Smooth muscle cell (in vitro differentiated cells): ENCODE measurements around the gene ITSN2. TPM values are rescaled to one million over a fixed set of nuclear protein-coding genes. Genes with fewer than 3 reads are reported as not detected.

Experiments
- DNase-seq: peaks from one replicate; lab custom pipeline; 2025; ENCODE audit not compliant: unreplicated experiment; lab: John Stamatoyannopoulos, UW
- H2AFZ ChIP-seq: fragments of 200-600 bp; sonication (generic); 2 replicates; pipeline ENCODE4 v1.6.0; 2016; ENCODE audit warnings: antibody characterized with exemption, low read depth, mild to moderate bottlenecking
- H3F3A ChIP-seq: fragments of 200-600 bp; sonication (generic); 2 replicates; pipeline ENCODE4 v1.6.0; 2017; ENCODE audit warnings: antibody characterized with exemption, low read depth
- H3K27ac ChIP-seq: fragments of 200-600 bp; sonication (generic); 2 replicates; pipeline ENCODE4 v1.5.1; 2016; ENCODE audit warnings: low read depth, mild to moderate bottlenecking
- H3K27me3 ChIP-seq: fragments of 200-600 bp; sonication (generic); 2 replicates; pipeline ENCODE4 v1.6.1; 2016; ENCODE audit warnings: low read depth, mild to moderate bottlenecking
- H3K36me3 ChIP-seq: fragments of 200-600 bp; sonication (generic); 2 replicates; pipeline ENCODE4 v1.5.1; 2016; ENCODE audit warnings: low read depth
- H3K4me1 ChIP-seq: fragments of 200-600 bp; sonication (generic); 2 replicates; pipeline ENCODE4 v1.5.1; 2016; ENCODE audit warnings: low read depth
- H3K4me2 ChIP-seq: fragments of 200-600 bp; sonication (generic); 2 replicates; pipeline ENCODE4 v1.6.0; 2016; ENCODE audit warnings: mild to moderate bottlenecking
- H3K4me3 ChIP-seq: fragments of 200-600 bp; sonication (generic); 2 replicates; pipeline ENCODE4 v1.5.1; 2016; ENCODE audit warnings: mild to moderate bottlenecking
- H3K79me2 ChIP-seq: fragments of 200-600 bp; sonication (generic); 2 replicates; pipeline ENCODE4 v1.6.0; 2016; ENCODE audit warnings: low read depth, mild to moderate bottlenecking
- H3K9ac ChIP-seq: fragments of 200-600 bp; sonication (generic); 2 replicates; pipeline ENCODE4 v1.6.0; 2016; ENCODE audit warnings: low read depth
- H3K9me3 ChIP-seq: fragments of 200-600 bp; sonication (generic); replicated peaks from 2 replicates; pipeline ENCODE4 v1.5.1; 2016; ENCODE audit warnings: low read depth
- H4K20me1 ChIP-seq: fragments of 200-600 bp; sonication (generic); 2 replicates; pipeline ENCODE4 v1.6.0; 2016; ENCODE audit warnings: low read depth
- WGBS: methylation state at CpG from one replicate; pipeline ENCODE4 v1.1.7; 2016; ENCODE audit warnings: low lambda C conversion rate; 5-methylcytosine and 5-hydroxymethylcytosine counted together
- polyA plus RNA-seq: library from polyadenylated mRNA; unstranded; fragments of >200 nt; fragmentation: Nextera tagmentation; extraction: Ambion mirVana; gene quantifications from 2 replicates; pipeline ENCODE4 v1.2.1, GENCODE V29; 2016
- total RNA-seq: library from RNA; depleted of rRNA; stranded (reverse); fragments of >200 nt; gene quantifications from 2 replicates; pipeline ENCODE4 v1.2.3, GENCODE V29; 2014
- TF ChIP-seq, protein P1 (sequence below): fragments of 200-600 bp; sonication (generic); IDR thresholded peaks from 2 replicates; pipeline ENCODE4 v1.5.1; 2017; ENCODE audit warnings: borderline replicate concordance, mild to moderate bottlenecking, antibody characterized with exemption; ENCODE audit not compliant: insufficient read depth, poor library complexity, severe bottlenecking

Gene ITSN2
- total and polyA plus RNA-seq, 2 experiments from 2014 or later, result 8.5 to 19.6 TPM

DNA sequence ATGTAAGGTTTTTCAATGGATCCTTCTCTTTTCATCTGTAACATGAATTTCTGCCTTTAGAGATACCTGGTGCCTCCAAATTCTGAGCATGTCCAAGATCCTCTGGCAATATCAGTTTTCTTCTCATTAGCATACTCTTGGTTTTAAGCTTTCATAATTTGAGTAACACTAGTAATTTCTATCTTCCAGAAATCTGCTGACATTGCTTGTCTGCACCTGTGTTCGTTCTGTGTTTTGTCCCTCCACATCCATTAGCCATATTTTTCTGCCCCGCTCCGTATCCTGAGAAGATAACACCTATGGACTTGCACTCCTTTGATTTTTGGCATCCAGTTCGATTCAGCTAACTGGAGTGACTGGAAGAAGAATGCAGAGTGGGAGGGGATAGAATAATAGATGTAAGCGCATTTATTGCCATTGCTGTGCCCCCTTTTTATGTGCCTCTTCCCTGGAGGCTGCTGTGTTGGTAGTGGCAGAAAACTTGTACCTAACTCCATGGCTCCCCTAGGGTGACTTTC, 32.3 kb upstream of the ITSN2 start:
- no peaks in the 10 kb centered on the region for H3K79me2 ChIP-seq
- H3K27me3 ChIP-seq, result no peaks in the 10 kb centered on the region
- no peaks in the 10 kb centered on the region for H3K4me1 ChIP-seq
- H2AFZ ChIP-seq, result no peak overlapping the region
- H4K20me1 ChIP-seq, result no peaks in the 10 kb centered on the region
- H3K9me3 ChIP-seq, result no peaks in the 10 kb centered on the region
- TF ChIP-seq, protein P1, sequence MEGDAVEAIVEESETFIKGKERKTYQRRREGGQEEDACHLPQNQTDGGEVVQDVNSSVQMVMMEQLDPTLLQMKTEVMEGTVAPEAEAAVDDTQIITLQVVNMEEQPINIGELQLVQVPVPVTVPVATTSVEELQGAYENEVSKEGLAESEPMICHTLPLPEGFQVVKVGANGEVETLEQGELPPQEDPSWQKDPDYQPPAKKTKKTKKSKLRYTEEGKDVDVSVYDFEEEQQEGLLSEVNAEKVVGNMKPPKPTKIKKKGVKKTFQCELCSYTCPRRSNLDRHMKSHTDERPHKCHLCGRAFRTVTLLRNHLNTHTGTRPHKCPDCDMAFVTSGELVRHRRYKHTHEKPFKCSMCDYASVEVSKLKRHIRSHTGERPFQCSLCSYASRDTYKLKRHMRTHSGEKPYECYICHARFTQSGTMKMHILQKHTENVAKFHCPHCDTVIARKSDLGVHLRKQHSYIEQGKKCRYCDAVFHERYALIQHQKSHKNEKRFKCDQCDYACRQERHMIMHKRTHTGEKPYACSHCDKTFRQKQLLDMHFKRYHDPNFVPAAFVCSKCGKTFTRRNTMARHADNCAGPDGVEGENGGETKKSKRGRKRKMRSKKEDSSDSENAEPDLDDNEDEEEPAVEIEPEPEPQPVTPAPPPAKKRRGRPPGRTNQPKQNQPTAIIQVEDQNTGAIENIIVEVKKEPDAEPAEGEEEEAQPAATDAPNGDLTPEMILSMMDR, result no peak
- DNase-seq, result no peak
- H3F3A ChIP-seq, result no peaks in the 10 kb centered on the region
- H3K4me3 ChIP-seq, result no peak overlapping the region
- H3K27ac ChIP-seq, result no peak overlapping the region
- 84% methylated on average over 5 of the region's 5 CpGs for WGBS
- no peak overlapping the region for H3K9ac ChIP-seq
- H3K4me2 ChIP-seq, result no peak overlapping the region
- no peaks in the 10 kb centered on the region for H3K36me3 ChIP-seq

DNA sequence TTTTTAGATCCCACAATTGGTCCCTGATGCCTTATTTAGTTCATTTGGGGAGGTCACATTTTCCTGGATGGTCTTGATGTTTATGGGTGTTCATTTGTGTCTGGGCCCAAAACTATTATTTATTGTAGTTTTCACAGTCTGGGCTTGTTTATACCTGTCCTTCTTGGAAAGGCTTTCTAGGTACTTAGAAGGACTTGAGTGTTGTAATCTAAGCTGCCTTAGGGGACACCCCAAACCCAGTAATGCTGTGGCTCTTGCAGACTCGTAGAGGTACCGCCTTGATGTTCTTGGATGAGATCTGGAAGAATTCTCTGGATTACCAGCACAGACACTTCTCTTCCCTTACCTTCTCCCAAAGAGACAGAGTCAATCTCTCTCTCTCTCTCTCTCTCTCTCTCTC, 25.0 kb upstream of the ITSN2 start:
- TF ChIP-seq, protein P1, result no peak
- H4K20me1 ChIP-seq, result no peaks in the 10 kb centered on the region
- H3K27me3 ChIP-seq, result no peaks in the 10 kb centered on the region
- H3K9ac ChIP-seq, result no peak overlapping the region
- H2AFZ ChIP-seq, result no peak overlapping the region
- H3F3A ChIP-seq, result no peaks in the 10 kb centered on the region
- no peaks in the 10 kb centered on the region for H3K79me2 ChIP-seq
- no peak for DNase-seq
- 90% methylated on average over 2 of the region's 2 CpGs for WGBS
- H3K4me1 ChIP-seq, result no peaks in the 10 kb centered on the region
- no peak overlapping the region for H3K4me2 ChIP-seq
- no peaks in the 10 kb centered on the region for H3K9me3 ChIP-seq
- no peaks in the 10 kb centered on the region for H3K36me3 ChIP-seq
- H3K27ac ChIP-seq, result no peak overlapping the region
- no peak overlapping the region for H3K4me3 ChIP-seq

GRCh38 chr2:24382363-24383073, 22.2 kb upstream of the ITSN2 start:
- Histone ChIP-seq H3K4me3 (no peak overlapping the region), H4K20me1 (no peaks in the 10 kb centered on the region), H3K9ac (no peak overlapping the region), H3K27ac (no peak overlapping the region), H2AFZ (no peak overlapping the region), H3K27me3 (no peaks in the 10 kb centered on the region), H3K9me3 (no peaks in the 10 kb centered on the region), H3F3A (no peaks in the 10 kb centered on the region), H3K4me2 (no peak overlapping the region), H3K79me2 (no peaks in the 10 kb centered on the region), H3K36me3 (no peaks in the 10 kb centered on the region), H3K4me1 (no peaks in the 10 kb centered on the region)
- TF ChIP-seq, protein P1, result peak; percentile 69
- 34% methylated on average over 10 of the region's 10 CpGs for WGBS
- DNase-seq, result no peak

DNA sequence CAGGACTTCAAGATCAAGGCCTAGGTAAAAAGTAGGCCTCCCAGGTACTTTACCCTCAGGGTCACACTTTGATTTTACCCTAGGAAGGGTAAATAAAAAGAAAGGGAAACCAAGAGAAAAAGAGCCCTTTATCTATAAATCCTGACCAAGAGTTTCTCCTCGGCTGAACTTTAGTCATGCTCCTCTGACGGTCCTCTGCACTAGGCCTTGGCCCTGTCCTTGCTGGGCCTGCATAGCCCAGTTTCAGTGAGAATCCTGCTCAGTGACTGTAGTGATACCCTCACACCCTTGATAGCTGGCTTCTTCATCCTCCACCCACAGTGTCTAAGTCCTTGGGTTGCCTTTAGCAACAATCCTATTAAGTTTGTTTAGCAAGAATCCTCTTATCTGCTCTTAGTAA, 20.5 kb upstream of the ITSN2 start:
- H4K20me1 ChIP-seq, result no peaks in the 10 kb centered on the region
- H3K27me3 ChIP-seq, result no peaks in the 10 kb centered on the region
- DNase-seq, result no peak
- H3K36me3 ChIP-seq, result no peaks in the 10 kb centered on the region
- peak overlapping the region; percentile 20 for H3K27ac ChIP-seq
- 42% methylated on average over 2 of the region's 2 CpGs for WGBS
- peak overlapping the region; percentile 68 for H2AFZ ChIP-seq
- no peaks in the 10 kb centered on the region for H3K9me3 ChIP-seq
- TF ChIP-seq, protein P1, result no peak
- H3K4me3 ChIP-seq, result no peak overlapping the region
- no peak overlapping the region for H3K4me2 ChIP-seq
- H3K4me1 ChIP-seq, result no peaks in the 10 kb centered on the region
- H3K79me2 ChIP-seq, result no peaks in the 10 kb centered on the region
- no peak overlapping the region for H3K9ac ChIP-seq
- no peaks in the 10 kb centered on the region for H3F3A ChIP-seq
